DND-41 (cell line): ENCODE measurements around the gene TAF11L6.
"Not testable (repeated sequence)": the region's sequence is repeated elsewhere in the genome, so short reads cannot be mapped to it uniquely, and the experiment has no call there.

Experiments
- ATAC-seq: fragments of 200-7000 bp; cut with Tn5 transposase; 3 replicates; pipeline ENCODE4 v1.9.1; 2021; ENCODE audit warnings: low read depth; ENCODE audit not compliant: insufficient read depth
- DNase-seq: peaks from one replicate; pipeline ENCODE4 v3.0.0-alpha.2; 2020
- H2AFZ ChIP-seq: 2 replicates; pipeline ENCODE4 v1.6.0; 2012; ENCODE audit warnings: low read depth, low read length
- H3K27ac ChIP-seq: 2 replicates; pipeline ENCODE4 v1.5.1; 2012; ENCODE audit warnings: low read length, inconsistent platforms
- H3K27me3 ChIP-seq: fragments of 200-600 bp; sonication (generic); 2 replicates; pipeline ENCODE4 v1.6.0; 2012; ENCODE audit warnings: low read length, mild to moderate bottlenecking, inconsistent platforms; ENCODE audit not compliant: insufficient read depth, poor library complexity
- H3K36me3 ChIP-seq: 2 replicates; pipeline ENCODE4 v1.5.1; 2012; ENCODE audit warnings: low read length, inconsistent platforms; ENCODE audit not compliant: insufficient read depth
- H3K4me1 ChIP-seq: 2 replicates; pipeline ENCODE4 v1.5.1; 2012; ENCODE audit warnings: mild to moderate bottlenecking, low read length; ENCODE audit not compliant: insufficient read depth
- H3K4me2 ChIP-seq: 2 replicates; pipeline ENCODE4 v1.6.0; 2012; ENCODE audit warnings: mild to moderate bottlenecking, moderate library complexity, low read length, inconsistent platforms; ENCODE audit not compliant: insufficient read depth
- H3K4me3 ChIP-seq, 2 experiments: fragments of 200-600 bp in 1 of 2; shearing (Covaris generic) in 1 of 2; 2 replicates each; pipeline ENCODE4 v1.5.1; 2012 to 2016; ENCODE audit warnings: inconsistent platforms in 2 of 2, low read length in 2 of 2, mild to moderate bottlenecking in 2 of 2, low read depth in 1 of 2, moderate library complexity in 1 of 2
- H3K79me2 ChIP-seq: 2 replicates; pipeline ENCODE4 v1.6.0; 2012; ENCODE audit warnings: low read length, inconsistent platforms; ENCODE audit not compliant: insufficient read depth
- H3K9ac ChIP-seq: 2 replicates; pipeline ENCODE4 v1.6.0; 2012; ENCODE audit warnings: low read depth, mild to moderate bottlenecking, inconsistent platforms, low read length, moderate library complexity
- H3K9me3 ChIP-seq: 2 replicates; pipeline ENCODE4 v1.5.1; 2012; ENCODE audit warnings: low read length, moderate library complexity, mild to moderate bottlenecking, inconsistent platforms; ENCODE audit not compliant: insufficient read depth, severe bottlenecking
- H4K20me1 ChIP-seq: 2 replicates; pipeline ENCODE4 v1.6.0; 2012; ENCODE audit warnings: low read length; ENCODE audit not compliant: insufficient read depth
- CTCF ChIP-seq: IDR thresholded peaks from 2 replicates; pipeline ENCODE4 v1.5.1; 2012; ENCODE audit warnings: borderline replicate concordance, low read length, moderate library complexity, mild to moderate bottlenecking; ENCODE audit not compliant: poor library complexity, severe bottlenecking; ENCODE audit errors: extremely low read depth
- EZH2 ChIP-seq: IDR thresholded peaks from 3 replicates; pipeline ENCODE4 v1.6.1; 2012; ENCODE audit warnings: borderline replicate concordance, low read depth, mild to moderate bottlenecking, moderate library complexity, low read length, inconsistent platforms; ENCODE audit not compliant: severe bottlenecking

TAF11L6 gene

GRCh38 chr5:17487174-17487512 is 41.3 kb upstream of the TAF11L6 start:
- no peaks in the 10 kb centered on the region for H4K20me1 ChIP-seq
- ATAC-seq (no peak), DNase-seq (no peak)
- H2AFZ ChIP-seq: no peak overlapping the region
- no peak overlapping the region for H3K4me2 ChIP-seq
- H3K79me2 ChIP-seq: no peaks in the 10 kb centered on the region
- H3K4me3 ChIP-seq: no peak overlapping the region
- H3K27ac ChIP-seq: no peak overlapping the region
- no peaks in the 10 kb centered on the region for H3K4me1 ChIP-seq
- H3K9ac ChIP-seq: no peak overlapping the region
- TF ChIP-seq CTCF: no peak
- TF ChIP-seq EZH2: no peak
- H3K27me3 ChIP-seq: no peaks in the 10 kb centered on the region
- no peaks in the 10 kb centered on the region for H3K9me3 ChIP-seq
- H3K36me3 ChIP-seq: no peaks in the 10 kb centered on the region

GRCh38 chr5:17491257-17491656 is 37.2 kb upstream of the TAF11L6 start:
- H3K4me3 ChIP-seq, ATAC-seq, H3K36me3 ChIP-seq, H3K9me3 ChIP-seq, H3K4me1 ChIP-seq, H3K27me3 ChIP-seq, H3K9ac ChIP-seq, H3K79me2 ChIP-seq, H3K4me2 ChIP-seq, DNase-seq, H4K20me1 ChIP-seq, H2AFZ ChIP-seq, H3K27ac ChIP-seq: not testable (repeated sequence)

- no peak overlapping the region for H3K4me2 ChIP-seq
- DNase-seq (no peak), ATAC-seq (no peak)
- no peaks in the 10 kb centered on the region for H4K20me1 ChIP-seq
- no peak overlapping the region for H3K27ac ChIP-seq
- peaks cover 5% of the 10 kb centered on the region for H3K9me3 ChIP-seq
- H3K9ac ChIP-seq: no peak overlapping the region
- no peaks in the 10 kb centered on the region for H3K4me1 ChIP-seq
- H3K79me2 ChIP-seq: no peaks in the 10 kb centered on the region
- TF ChIP-seq EZH2: no peak
- H2AFZ ChIP-seq: no peak overlapping the region
- no peaks in the 10 kb centered on the region for H3K27me3 ChIP-seq
- H3K36me3 ChIP-seq: no peaks in the 10 kb centered on the region
- no peak overlapping the region for H3K4me3 ChIP-seq
These were observed 35.7 kb upstream of the TAF11L6 start for GRCh38 chr5:17492770-17493169.

GRCh38 chr5:17497446-17497845 is 31.0 kb upstream of the TAF11L6 start:
- ATAC-seq: no peak

GRCh38 chr5:17497931-17498330 is 30.5 kb upstream of the TAF11L6 start, which contains the start of gene TAF11L2:
TAF11L2 (plus strand) TSS chr5:17498231.
- DNase-seq, H3K27me3 ChIP-seq, ATAC-seq, H3K4me2 ChIP-seq, H3K9ac ChIP-seq, H3K79me2 ChIP-seq, H3K4me1 ChIP-seq, H3K27ac ChIP-seq, H3K4me3 ChIP-seq, H3K9me3 ChIP-seq, H4K20me1 ChIP-seq, H2AFZ ChIP-seq, H3K36me3 ChIP-seq: not testable (repeated sequence)

More at GRCh38 chr5:17497446-17497845, 31.0 kb upstream of the TAF11L6 start:
- H3K9ac ChIP-seq: no peak overlapping the region
- H3K9me3 ChIP-seq: peaks cover 5% of the 10 kb centered on the region
- no peaks in the 10 kb centered on the region for H3K36me3 ChIP-seq
- H3K27ac ChIP-seq: no peak overlapping the region
- no peak overlapping the region for H2AFZ ChIP-seq
- TF ChIP-seq CTCF (no peak), EZH2 (no peak)
- no peaks in the 10 kb centered on the region for H3K79me2 ChIP-seq
- no peaks in the 10 kb centered on the region for H4K20me1 ChIP-seq
- no peak for DNase-seq
- H3K4me2 ChIP-seq: no peak overlapping the region
- H3K4me3 ChIP-seq: no peak overlapping the region
- H3K4me1 ChIP-seq: no peaks in the 10 kb centered on the region
- H3K27me3 ChIP-seq: no peaks in the 10 kb centered on the region
